Testis (tissue), 2 donors: ENCODE results near the gene CLEC18B.

Experiments used
- CTCF ChIP-seq, 3 experiments: fragments of 450-650 bp in 2 of 3; fragments of 200-600 bp in 1 of 3; sonication (generic) in 1 of 3; IDR thresholded peaks; one replicate each; pipeline ENCODE4 v1.5.1; 2016 to 2019; ENCODE audit warnings: antibody characterized with exemption in 3 of 3, mild to moderate bottlenecking in 2 of 3, moderate library complexity in 1 of 3
- POLR2A ChIP-seq: fragments of 450-650 bp; IDR thresholded peaks from one replicate; pipeline ENCODE4 v1.6.1; 2017; ENCODE audit warnings: antibody characterized with exemption, mild to moderate bottlenecking, moderate library complexity

DNA sequence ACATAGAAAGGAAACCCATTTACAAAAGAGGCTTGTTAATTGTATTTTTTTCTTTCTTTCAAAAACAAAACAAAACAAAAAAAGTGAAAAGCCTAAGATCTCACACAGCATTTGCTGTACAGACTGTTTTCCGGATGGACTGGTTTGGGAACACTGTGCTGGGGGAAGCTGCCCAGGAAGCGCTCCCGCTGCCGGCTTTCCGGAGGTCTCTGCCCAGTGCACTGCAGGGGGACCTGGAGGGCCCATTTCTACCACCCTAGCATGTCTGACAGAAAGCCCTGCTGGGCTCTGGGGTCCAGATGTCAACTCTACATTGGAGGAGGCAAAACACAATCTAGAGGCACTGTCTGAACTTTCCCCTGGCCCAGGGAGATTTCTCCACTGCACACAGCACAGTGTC lies 26.3 kb upstream of the CLEC18B start:
- no peak for TF ChIP-seq CTCF (IDR thresholded peaks at IDR 0.05)
- no peak for TF ChIP-seq POLR2A
